Stimulated activated CD4-positive, alpha-beta T cell treated with anti-CD3 and anti-CD28 coated beads, Interleukin-1b, Interleukin-23, amount 100 ng/mL, for 1 hour (primary cell): ENCODE data around the gene SUN2.

Source experiments
- DNase-seq, 2 donors: peaks; one replicate each; pipeline ENCODE4 v3.0.0-alpha.2; 2020; ENCODE audit warnings: low read depth in 2 of 2

SUN2 gene

GRCh38 chr22:38735126-38735464 lies 20.7 kb downstream of the SUN2 start:
- DNase-seq: no peak

- no peak for DNase-seq
Measured at GRCh38 chr22:38734421-38735100, 21.2 kb downstream of the SUN2 start.

DNA sequence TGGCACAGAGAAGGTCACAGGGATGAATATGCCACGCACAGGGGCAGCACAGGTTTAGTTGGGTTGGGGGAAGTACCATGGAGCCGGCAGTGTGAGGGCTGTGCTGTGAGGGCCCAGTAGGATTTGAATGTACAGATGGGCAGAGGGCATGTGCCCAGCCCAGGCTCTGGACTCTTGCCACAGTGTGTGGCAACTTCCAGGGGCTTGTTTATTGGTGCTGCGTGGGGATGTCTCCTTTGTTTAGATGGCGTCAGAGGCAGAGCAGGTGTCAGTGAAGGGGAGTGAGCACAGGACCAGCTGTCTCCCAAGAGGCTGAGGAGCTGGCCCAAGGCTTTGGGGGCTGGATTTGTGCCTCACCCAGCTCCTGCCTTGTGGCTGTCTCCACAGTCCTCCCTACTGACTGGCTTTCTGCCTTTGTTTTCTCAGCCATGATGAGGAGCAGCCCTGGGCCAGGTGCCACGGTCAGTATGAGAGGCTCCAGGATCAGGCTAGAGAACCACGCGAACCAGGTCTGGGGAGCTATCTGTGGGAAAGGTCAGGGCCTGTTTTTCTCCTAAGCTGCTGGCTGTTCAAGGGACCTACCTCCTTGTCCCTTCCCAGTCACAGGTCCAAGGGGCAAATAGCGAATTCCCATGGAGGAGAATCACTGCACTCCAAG lies 21.9 kb downstream of the SUN2 start:
- no peak for DNase-seq

DNA sequence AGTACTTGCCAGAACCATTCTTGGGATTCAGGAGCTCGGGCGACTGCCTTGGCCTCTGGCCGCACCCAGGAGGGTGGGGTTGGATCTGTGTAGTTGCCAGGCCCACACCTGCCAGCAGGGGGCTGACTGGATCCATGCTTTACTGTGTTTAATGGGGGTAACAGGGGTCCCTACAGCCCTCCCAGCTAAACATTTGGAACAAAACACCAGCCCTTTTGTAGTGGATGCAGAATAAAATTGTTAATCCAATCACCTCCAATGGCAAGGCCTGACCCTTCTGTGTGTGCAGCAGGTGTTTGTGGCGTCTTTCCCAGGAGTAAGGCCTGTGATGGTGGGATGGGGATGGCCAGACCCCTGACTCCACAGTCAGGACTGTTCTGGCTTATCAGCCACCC lies 22.5 kb downstream of the SUN2 start:
- DNase-seq: no peak

DNA sequence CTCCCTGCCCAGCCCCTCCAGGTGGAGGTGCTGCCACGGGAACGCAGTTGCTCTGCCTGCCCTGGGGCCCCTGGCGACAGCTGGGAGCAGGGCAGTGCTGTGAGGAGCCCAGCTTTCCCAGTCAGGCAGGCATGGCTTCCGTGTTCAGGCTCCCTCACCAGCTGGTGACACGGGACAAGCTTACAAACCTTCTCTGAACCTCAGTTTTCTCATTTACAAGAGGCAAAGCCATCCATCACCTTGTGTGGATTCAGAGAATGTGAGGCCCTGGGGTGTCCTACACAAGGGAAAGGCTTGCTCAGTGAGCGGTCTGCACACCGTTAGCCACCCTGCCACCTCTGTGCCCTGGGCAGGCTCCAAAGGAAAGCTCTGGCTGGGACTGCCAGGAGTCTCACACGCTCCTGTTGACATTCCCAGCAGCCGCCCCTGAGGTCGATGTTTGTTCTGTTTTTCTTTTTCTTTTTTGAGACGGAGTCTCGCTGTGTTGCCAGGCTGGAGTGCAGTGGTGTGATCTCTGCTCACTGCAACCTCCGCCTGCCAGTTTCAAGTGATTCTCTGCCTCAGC lies 23.5 kb downstream of the SUN2 start:
- DNase-seq: no peak

DNA sequence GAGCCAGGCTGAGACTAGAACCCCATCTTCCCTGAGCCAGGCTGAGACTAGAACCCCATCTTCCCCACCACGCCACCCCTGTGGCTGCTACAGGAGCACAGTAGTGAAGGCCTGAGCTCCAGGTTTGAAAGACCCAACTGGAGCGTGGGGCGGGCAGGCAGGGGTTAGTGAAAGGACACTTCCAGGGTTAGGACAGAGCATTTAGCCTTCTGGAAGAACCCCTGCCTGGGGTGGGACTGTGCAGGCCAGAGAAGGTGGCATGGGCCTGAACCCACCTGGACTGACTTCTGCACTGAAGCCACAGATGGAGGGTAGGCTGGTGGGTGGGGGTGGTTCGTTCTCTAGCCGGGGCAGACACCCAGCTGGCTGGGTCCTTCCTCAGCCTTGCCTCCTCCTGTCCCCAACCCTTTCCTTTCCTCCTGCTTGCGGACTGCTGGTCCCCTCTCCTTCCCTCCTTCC lies 24.1 kb downstream of the SUN2 start:
- DNase-seq: no peak

GRCh38 chr22:38730411-38730871 lies 25.4 kb downstream of the SUN2 start:
- no peak for DNase-seq

GRCh38 chr22:38729946-38730345 lies 25.9 kb downstream of the SUN2 start:
- no peak for DNase-seq

DNA sequence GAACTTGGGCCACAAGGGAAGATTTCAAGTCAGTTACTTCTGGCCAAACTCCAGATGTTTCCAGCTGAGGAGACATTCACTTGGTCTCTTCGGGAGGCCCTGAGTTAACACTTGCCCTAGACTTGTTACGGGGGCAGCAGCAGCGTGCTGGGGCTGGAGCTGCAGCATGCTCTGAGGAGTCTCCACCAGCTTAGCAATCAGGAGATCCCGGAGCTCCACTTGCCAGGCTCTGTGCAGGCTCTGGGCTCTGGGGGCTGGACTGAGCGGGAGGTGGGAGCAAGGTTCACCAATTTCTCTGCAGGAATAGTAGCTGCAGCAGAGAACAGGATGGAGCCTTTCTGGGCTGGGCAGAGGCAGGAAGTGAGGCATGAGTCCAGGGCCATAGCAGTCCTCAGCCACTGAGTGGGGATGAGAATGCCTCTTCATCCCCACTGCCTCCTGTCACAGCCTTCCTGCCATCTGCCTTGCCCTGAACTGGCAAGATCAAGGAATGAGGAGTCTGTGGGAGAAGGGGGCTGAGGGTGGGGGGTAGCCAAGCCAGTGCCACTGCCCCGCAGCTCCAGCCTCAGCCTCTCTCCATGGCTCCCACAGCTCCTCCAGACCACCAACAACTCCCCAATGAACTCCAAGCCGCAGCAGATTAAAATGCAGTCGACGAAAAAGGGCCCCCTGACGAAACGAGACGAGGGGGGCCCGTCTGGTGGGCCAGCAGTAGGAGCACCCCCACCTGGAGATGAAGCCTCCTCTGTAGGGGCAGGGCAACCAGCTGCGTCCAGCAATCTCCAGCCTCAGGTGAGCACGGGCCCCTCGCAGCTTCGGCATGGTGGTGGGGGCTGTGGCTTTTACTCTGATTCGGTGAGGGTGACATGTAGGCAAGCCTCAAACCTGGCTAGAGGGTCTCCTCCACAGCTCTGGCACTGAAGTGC lies 26.7 kb downstream of the SUN2 start:
- DNase-seq: no peak

DNA sequence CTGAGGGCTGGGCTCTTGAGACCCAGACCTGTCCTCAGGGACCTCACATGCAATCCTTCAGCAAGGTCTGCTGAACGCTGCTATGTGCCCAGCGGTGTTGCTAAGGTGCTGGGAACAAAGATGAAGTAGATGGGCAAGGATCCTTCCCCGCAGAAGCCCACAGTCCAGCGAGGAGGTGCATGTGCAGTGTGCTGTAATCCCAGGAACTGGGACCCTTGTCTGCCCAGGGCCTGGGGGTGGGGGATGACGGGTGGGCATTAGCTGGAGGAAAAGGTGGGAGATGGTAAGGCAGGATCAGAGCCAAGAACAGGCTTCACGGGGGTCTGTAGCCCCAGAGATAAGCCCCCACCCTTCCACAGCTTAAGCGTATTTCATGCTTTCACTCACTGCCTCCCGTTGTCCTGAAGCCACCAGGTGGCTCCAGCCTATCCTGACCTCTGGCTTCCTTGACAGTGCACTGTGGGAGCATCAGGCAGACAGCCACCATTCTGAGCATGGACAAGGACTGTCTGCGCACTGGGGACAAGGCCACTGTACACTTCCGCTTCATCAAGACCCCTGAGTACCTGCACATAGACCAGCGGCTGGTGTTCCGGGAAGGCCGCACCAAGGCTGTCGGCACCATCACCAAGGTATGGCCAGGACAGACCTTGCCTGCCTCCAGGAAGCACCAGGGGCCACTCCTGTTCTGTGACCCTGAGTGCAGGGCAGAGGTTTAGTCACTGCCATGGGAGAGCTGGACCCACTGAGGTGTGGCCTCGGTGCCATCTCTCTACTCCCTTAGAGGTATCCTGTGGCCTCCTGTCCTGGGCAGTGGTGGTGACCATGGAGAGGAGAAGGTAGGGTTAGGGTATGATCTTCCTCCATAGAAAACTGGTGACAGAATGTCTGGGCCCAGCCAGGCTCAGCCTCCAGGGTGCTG lies 28.0 kb downstream of the SUN2 start:
- no peak for DNase-seq

DNA sequence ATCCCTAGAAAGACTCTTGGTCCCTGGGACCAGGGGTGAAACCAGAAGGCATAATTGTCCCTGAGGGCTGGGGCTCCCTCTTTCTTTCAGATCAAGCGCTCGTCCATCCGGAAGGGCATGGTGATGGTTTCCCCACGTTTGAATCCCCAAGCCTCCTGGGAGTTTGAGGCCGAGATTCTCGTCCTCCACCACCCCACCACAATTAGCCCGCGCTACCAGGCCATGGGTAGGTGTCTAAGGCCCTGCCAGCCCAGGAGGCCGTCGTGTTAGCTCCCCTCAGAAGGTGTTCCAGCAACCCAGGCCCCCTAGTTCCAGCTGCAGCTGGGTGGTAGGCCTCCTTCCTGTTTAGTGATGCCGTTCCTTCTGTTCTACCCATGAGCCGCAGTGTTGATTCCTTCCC lies 28.7 kb downstream of the SUN2 start:
- DNase-seq: no peak

- DNase-seq: no peak
Measured at GRCh38 chr22:38725900-38726655, 29.7 kb downstream of the SUN2 start.

GRCh38 chr22:38724926-38725571 lies 30.7 kb downstream of the SUN2 start:
- DNase-seq: no peak

- no peak for DNase-seq
Measured at GRCh38 chr22:38724176-38724575, 31.6 kb downstream of the SUN2 start.

DNA sequence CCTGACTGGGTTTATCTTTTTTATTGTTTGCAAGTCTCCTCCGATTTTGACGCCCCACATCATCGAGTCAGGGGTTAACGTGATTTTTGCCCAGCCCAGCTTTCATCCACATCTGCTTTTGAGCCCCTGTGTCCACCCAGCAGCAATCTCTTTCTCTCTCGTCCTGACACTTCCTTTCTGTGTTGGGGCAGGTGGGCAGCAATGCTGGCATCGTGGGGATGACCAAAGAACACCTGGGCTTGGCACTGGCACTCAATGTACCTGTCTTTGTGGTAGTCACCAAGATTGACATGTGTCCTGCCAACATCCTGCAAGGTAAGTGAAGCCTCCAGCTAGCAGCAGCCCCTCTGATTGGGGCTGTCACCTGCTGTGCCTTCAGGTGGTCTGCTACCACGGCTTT lies 34.2 kb downstream of the SUN2 start:
- DNase-seq: no peak

- no peak for DNase-seq
Measured at GRCh38 chr22:38720350-38720749, 35.4 kb downstream of the SUN2 start.

- no peak for DNase-seq
Measured at GRCh38 chr22:38719196-38719595, 36.6 kb downstream of the SUN2 start.

- DNase-seq: no peak
Measured at GRCh38 chr22:38718414-38718813, 37.4 kb downstream of the SUN2 start.

DNA sequence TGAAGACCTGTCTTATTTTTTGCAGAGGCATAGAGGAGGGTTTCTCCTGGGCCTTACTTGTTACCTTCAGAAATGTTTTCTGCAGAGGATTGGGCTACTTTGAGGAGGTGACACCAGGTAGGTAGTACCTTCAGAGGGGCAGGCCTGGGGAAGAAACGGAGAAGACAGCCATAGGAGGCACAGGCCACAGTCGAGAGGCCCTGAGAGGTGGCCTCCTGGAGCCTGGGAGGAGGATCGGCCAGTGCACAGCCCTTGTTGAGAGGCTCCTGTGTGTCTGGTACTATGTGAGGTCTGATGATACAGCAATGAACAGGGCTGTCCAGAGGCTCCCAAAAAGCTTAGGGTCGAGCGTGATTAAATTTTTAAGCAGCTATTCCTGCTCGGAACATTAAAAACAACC lies 38.6 kb downstream of the SUN2 start:
- DNase-seq: no peak

DNA sequence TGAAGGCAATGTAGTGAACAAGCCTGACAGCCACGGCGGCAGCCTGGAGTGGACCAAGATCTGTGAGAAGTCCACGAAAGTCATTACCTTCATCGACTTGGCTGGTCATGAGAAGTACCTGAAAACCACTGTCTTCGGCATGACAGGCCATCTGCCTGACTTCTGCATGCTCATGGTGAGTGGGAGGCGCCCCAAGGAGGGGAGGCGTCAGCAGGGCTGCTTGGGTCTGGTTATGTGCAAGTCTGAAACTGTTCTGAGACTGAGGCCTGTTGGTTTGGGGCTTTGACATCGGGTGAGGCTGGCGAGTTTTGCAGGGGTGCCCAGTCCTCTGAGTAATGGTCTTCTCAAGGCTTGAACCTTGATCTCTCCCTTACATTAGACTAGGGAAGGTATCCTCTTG lies 39.0 kb downstream of the SUN2 start:
- no peak for DNase-seq
